ENCODE data around the gene ASXL2. TPM values are rescaled to one million over a fixed set of nuclear protein-coding genes. Genes with fewer than 3 reads are reported as not detected.

The ASXL2 gene
- total RNA-seq, 1 donor from 2014 or later = 25.8 TPM

DNA sequence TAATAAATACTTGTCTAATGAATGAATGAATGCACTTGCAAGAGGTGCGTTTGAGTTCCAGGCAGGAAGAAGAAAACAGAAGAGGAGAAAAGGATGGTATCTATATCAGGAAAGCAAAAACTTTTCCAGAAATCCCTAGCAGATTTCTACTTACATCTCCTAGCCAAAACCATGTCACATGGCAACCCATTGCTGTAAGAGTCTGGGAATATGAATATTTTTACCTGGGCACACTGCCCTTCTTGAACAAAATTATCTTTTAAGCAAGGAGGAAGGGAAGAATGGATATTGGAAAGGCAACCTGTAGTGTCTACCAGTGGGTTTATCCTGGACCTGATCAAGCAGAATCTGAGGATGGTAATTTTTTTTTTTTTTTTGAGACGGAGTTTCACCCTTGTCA is 44.2 kb upstream of the ASXL2 start:
- Histone ChIP-seq H3K9ac (ENCODE audit: low read length) (no peak overlapping the region), H3K9me3 (ENCODE audit: insufficient read depth, low read depth, low read length) (no peaks in the 10 kb centered on the region), H3K27me3 (ENCODE audit: insufficient read depth, low read length) (no peaks in the 10 kb centered on the region), H3K4me2 (ENCODE audit: low read length) (no peak overlapping the region), H4K20me1 (ENCODE audit: insufficient read depth, low read length) (no peaks in the 10 kb centered on the region), H3K4me1 (ENCODE audit: insufficient read depth, low read length) (no peaks in the 10 kb centered on the region), H2AFZ (ENCODE audit: low read depth, low read length) (no peak overlapping the region), H3K79me2 (ENCODE audit: insufficient read depth, low read length) (no peaks in the 10 kb centered on the region), H3K36me3 (ENCODE audit: insufficient read depth, low read length) (peaks cover under 1% of the 10 kb centered on the region), H3K4me3 (ENCODE audit: insufficient read depth, low read depth, low read length) (no peak overlapping the region), H3K27ac (ENCODE audit: low read depth, low read length) (no peak overlapping the region)
- Mint-ChIP-seq H3K27me3 (ENCODE audit: low read depth, unreplicated experiment) (peaks cover 5% of the 10 kb centered on the region), H3K4me1 (ENCODE audit: low read depth, unreplicated experiment) (no peaks in the 10 kb centered on the region), H3K4me3 (ENCODE audit: unreplicated experiment) (no peak overlapping the region), H3K36me3 (ENCODE audit: low read depth, unreplicated experiment) (no peaks in the 10 kb centered on the region), H3K27ac (ENCODE audit: unreplicated experiment) (no peak overlapping the region), H3K9me3 (ENCODE audit: unreplicated experiment) (no peaks in the 10 kb centered on the region)
- no peak for TF ChIP-seq EZH2 (IDR thresholded peaks at IDR 0.05; ENCODE audit: insufficient read depth, low read length)
- TF ChIP-seq, protein P1, sequence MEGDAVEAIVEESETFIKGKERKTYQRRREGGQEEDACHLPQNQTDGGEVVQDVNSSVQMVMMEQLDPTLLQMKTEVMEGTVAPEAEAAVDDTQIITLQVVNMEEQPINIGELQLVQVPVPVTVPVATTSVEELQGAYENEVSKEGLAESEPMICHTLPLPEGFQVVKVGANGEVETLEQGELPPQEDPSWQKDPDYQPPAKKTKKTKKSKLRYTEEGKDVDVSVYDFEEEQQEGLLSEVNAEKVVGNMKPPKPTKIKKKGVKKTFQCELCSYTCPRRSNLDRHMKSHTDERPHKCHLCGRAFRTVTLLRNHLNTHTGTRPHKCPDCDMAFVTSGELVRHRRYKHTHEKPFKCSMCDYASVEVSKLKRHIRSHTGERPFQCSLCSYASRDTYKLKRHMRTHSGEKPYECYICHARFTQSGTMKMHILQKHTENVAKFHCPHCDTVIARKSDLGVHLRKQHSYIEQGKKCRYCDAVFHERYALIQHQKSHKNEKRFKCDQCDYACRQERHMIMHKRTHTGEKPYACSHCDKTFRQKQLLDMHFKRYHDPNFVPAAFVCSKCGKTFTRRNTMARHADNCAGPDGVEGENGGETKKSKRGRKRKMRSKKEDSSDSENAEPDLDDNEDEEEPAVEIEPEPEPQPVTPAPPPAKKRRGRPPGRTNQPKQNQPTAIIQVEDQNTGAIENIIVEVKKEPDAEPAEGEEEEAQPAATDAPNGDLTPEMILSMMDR (IDR thresholded peaks at IDR 0.05; ENCODE audit: insufficient read depth, low read depth, low read length) = no peak
- no peak for DNase-seq (ENCODE audit: low read depth)
- FAIRE-seq = no peak

DNA sequence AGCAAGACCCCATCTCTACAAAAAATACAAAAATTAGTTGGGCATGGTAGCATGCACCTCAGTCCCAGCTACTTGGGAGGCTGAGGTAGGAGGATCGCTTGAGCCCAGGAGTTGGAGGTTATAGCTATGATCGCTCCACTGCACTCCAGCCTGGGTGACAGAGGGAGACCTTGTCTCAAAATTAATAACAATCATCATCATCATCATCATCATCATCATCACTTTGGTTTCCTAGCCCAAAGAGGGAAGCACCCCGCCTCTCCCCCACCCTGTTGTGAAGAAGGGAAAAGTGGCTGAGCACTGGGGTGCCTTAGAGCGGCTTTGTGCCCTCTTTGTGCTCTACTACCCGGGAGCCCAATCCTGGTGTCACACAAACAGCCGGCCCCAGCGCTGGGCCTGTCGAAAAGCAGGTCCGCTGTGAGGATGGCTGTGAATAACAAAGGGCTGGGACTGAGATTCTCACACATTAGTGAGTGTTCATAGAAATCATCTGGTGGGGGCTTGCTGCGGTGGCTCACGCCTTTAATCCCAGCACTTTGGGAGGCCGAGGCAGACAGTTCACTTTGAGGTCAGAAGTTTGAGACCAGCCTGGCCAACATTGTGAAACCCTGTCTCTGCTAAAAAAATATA is 42.6 kb upstream of the ASXL2 start:
- DNase-seq (ENCODE audit: low read depth) (no peak), FAIRE-seq (no peak)
- H3K9ac ChIP-seq (ENCODE audit: low read length) = no peak overlapping the region
- Mint-ChIP-seq H3K4me3 (ENCODE audit: unreplicated experiment) (no peak overlapping the region), H3K4me1 (ENCODE audit: low read depth, unreplicated experiment) (no peaks in the 10 kb centered on the region), H3K36me3 (ENCODE audit: low read depth, unreplicated experiment) (no peaks in the 10 kb centered on the region), H3K27me3 (ENCODE audit: low read depth, unreplicated experiment) (peaks cover 5% of the 10 kb centered on the region), H3K27ac (ENCODE audit: unreplicated experiment) (no peak overlapping the region), H3K9me3 (ENCODE audit: unreplicated experiment) (no peaks in the 10 kb centered on the region)
- no peaks in the 10 kb centered on the region for H3K27me3 ChIP-seq (ENCODE audit: insufficient read depth, low read length)
- no peaks in the 10 kb centered on the region for H4K20me1 ChIP-seq (ENCODE audit: insufficient read depth, low read length)
- H3K27ac ChIP-seq (ENCODE audit: low read depth, low read length) = no peak overlapping the region
- H3K9me3 ChIP-seq (ENCODE audit: insufficient read depth, low read depth, low read length) = no peaks in the 10 kb centered on the region
- H2AFZ ChIP-seq (ENCODE audit: low read depth, low read length) = no peak overlapping the region
- H3K4me3 ChIP-seq (ENCODE audit: insufficient read depth, low read depth, low read length) = no peak overlapping the region
- H3K4me2 ChIP-seq (ENCODE audit: low read length) = no peak overlapping the region
- no peaks in the 10 kb centered on the region for H3K79me2 ChIP-seq (ENCODE audit: insufficient read depth, low read length)
- no peaks in the 10 kb centered on the region for H3K4me1 ChIP-seq (ENCODE audit: insufficient read depth, low read length)
- no peak for TF ChIP-seq EZH2 (IDR thresholded peaks at IDR 0.05; ENCODE audit: insufficient read depth, low read length)
- no peaks in the 10 kb centered on the region for H3K36me3 ChIP-seq (ENCODE audit: insufficient read depth, low read length)

- Histone ChIP-seq H3K36me3 (ENCODE audit: insufficient read depth, low read length) (no peaks in the 10 kb centered on the region), H3K79me2 (ENCODE audit: insufficient read depth, low read length) (no peaks in the 10 kb centered on the region), H3K27ac (ENCODE audit: low read depth, low read length) (no peak overlapping the region), H3K4me2 (ENCODE audit: low read length) (no peak overlapping the region), H3K4me3 (ENCODE audit: insufficient read depth, low read depth, low read length) (no peak overlapping the region), H3K9ac (ENCODE audit: low read length) (no peak overlapping the region), H3K9me3 (ENCODE audit: insufficient read depth, low read depth, low read length) (no peaks in the 10 kb centered on the region), H3K4me1 (ENCODE audit: insufficient read depth, low read length) (no peaks in the 10 kb centered on the region), H3K27me3 (ENCODE audit: insufficient read depth, low read length) (no peaks in the 10 kb centered on the region), H2AFZ (ENCODE audit: low read depth, low read length) (no peak overlapping the region), H4K20me1 (ENCODE audit: insufficient read depth, low read length) (no peaks in the 10 kb centered on the region)
- DNase-seq (ENCODE audit: low read depth) = no peak
- TF ChIP-seq EZH2 (IDR thresholded peaks at IDR 0.05; ENCODE audit: insufficient read depth, low read length) = no peak
- TF ChIP-seq, protein P1 (IDR thresholded peaks at IDR 0.05; ENCODE audit: insufficient read depth, low read depth, low read length) = no peak
- Mint-ChIP-seq H3K27me3 (ENCODE audit: low read depth, unreplicated experiment) (peaks cover 5% of the 10 kb centered on the region), H3K4me1 (ENCODE audit: low read depth, unreplicated experiment) (no peaks in the 10 kb centered on the region), H3K27ac (ENCODE audit: unreplicated experiment) (no peak overlapping the region), H3K9me3 (ENCODE audit: unreplicated experiment) (no peaks in the 10 kb centered on the region), H3K4me3 (ENCODE audit: unreplicated experiment) (no peak overlapping the region), H3K36me3 (ENCODE audit: low read depth, unreplicated experiment) (no peaks in the 10 kb centered on the region)
- FAIRE-seq = no peak
These were observed 42.0 kb upstream of the ASXL2 start for GRCh38 chr2:25920336-25920735.

Data from astrocyte (in vitro differentiated cells and primary cell).